Fibroblast of lung (primary cell): ENCODE data around the gene MAP2K6. TPM values are rescaled to one million over a fixed set of nuclear protein-coding genes. Genes with fewer than 3 reads are reported as not detected.

Experiments used
- DNase-seq, 2 donors: peaks; one replicate each; pipeline versions ENCODE4 v3.0.0 to v3.0.0-alpha.2; 2010; ENCODE audit warnings: low read depth in 2 of 2
- H2AFZ ChIP-seq: 2 replicates; pipeline ENCODE4 v1.5.1; 2012; ENCODE audit warnings: low read length, control low read depth, inconsistent platforms
- H3K27ac ChIP-seq: 2 replicates; pipeline ENCODE4 v1.5.1; 2011; ENCODE audit warnings: low read length, control low read depth; ENCODE audit not compliant: insufficient read depth
- H3K27me3 ChIP-seq: 2 replicates; pipeline ENCODE4 v1.5.1; 2011; ENCODE audit warnings: mild to moderate bottlenecking, low read length; ENCODE audit not compliant: control insufficient read depth, insufficient read depth
- H3K36me3 ChIP-seq: 2 replicates; pipeline ENCODE4 v1.5.1; 2011; ENCODE audit warnings: low read length; ENCODE audit not compliant: control insufficient read depth, insufficient read depth
- H3K4me1 ChIP-seq: 2 replicates; pipeline ENCODE4 v1.5.1; 2011; ENCODE audit warnings: low read length; ENCODE audit not compliant: control insufficient read depth, insufficient read depth; ENCODE audit errors: extremely low read depth
- H3K4me2 ChIP-seq: 2 replicates; pipeline ENCODE4 v1.5.1; 2011; ENCODE audit warnings: low read length, control low read depth; ENCODE audit not compliant: insufficient read depth; ENCODE audit errors: extremely low read depth
- H3K4me3 ChIP-seq, 4 experiments: fragments of 200-600 bp in 1 of 4; sonication (generic) in 1 of 4; replicated peaks in 1 of 4; 2 replicates each; pipeline ENCODE4 v1.5.1; 2011 to 2016; ENCODE audit warnings: low read length in 4 of 4, low read depth in 3 of 4, mild to moderate bottlenecking in 3 of 4, control low read depth in 2 of 4, inconsistent platforms in 1 of 4, mixed read lengths in 1 of 4; ENCODE audit not compliant: insufficient read depth in 1 of 4; ENCODE audit errors: control extremely low read depth in 1 of 4
- H3K79me2 ChIP-seq: 2 replicates; pipeline ENCODE4 v1.5.1; 2012; ENCODE audit warnings: mild to moderate bottlenecking, low read length, inconsistent platforms; ENCODE audit not compliant: control insufficient read depth, insufficient read depth
- H3K9ac ChIP-seq: 2 replicates; pipeline ENCODE4 v1.5.1; 2011; ENCODE audit warnings: mild to moderate bottlenecking, low read length, control low read depth; ENCODE audit not compliant: insufficient read depth
- H3K9me3 ChIP-seq: 2 replicates; pipeline ENCODE4 v1.5.1; 2012; ENCODE audit warnings: low read depth, low read length; ENCODE audit not compliant: control insufficient read depth, insufficient read depth
- H4K20me1 ChIP-seq: 2 replicates; pipeline ENCODE4 v1.5.1; 2011; ENCODE audit warnings: low read length; ENCODE audit not compliant: control insufficient read depth, insufficient read depth; ENCODE audit errors: extremely low read depth
- EZH2 ChIP-seq: IDR thresholded peaks from 2 replicates; pipeline ENCODE4 v1.5.1; 2012; ENCODE audit warnings: low read length, control low read depth, mild to moderate bottlenecking; ENCODE audit errors: missing control alignments
- polyA plus RNA-seq, 2 donors: library from polyadenylated mRNA; depleted of rRNA in 1 of 2; stranded (reverse) in 1 of 2; unstranded in 1 of 2; fragments of >200 nt; gene quantifications; 2 replicates each; pipeline ENCODE4 v1.2.1, GENCODE V29; 2011 to 2012; ENCODE audit warnings: missing spikeins in 1 of 2
- total RNA-seq: library from RNA; depleted of rRNA; stranded (reverse); fragments of >200 nt; gene quantifications from 2 replicates; pipeline ENCODE4 v1.2.1, GENCODE V29; 2014
- TF ChIP-seq, protein P1 (sequence below), 2 donors: IDR thresholded peaks in 1 of 2; conservative IDR thresholded peaks in 1 of 2; 1 replicate in 1 of 2; 2 replicates in 1 of 2; pipeline ENCODE4 v1.5.1; 2011 to 2012; ENCODE audit warnings: low read length in 2 of 2, control low read depth in 1 of 2, inconsistent platforms in 1 of 2, low read depth in 1 of 2, mild to moderate bottlenecking in 1 of 2

Gene MAP2K6
- total and polyA plus RNA-seq, 2 donors (not counting 1 experiment from before 2014, with no cell fraction given) = 2.7 to 39.5 TPM

DNA sequence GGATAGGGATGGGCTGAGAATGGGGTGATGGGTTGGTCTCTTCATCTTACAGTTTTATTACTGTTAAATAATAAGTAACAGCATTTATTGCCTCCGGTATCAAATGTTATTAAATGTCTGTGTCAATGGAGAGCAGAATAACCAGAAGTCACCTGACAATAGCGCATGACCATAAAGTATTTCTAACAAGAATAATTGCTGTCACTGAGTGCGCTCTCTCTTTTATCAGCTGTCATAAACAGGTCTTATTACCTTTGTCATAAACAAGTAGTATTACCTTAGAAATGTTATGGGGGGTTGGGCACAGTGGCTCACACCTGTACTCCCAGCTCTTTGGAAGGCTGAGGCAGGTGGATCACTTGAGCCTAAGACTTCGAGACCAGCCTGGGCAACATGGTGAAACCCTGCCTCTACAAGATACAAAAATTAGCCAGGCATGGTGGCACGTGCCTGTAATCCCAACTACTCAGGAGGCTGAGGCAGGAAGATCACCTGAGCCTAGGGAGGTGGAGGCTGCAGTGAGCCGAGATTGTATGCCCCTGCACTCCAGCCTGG lies 120.6 kb downstream of the MAP2K6 start:
- Histone ChIP-seq H3K9me3 (no peaks in the 10 kb centered on the region), H3K79me2 (no peaks in the 10 kb centered on the region), H3K36me3 (no peaks in the 10 kb centered on the region), H3K4me2 (no peak overlapping the region), H3K27me3 (no peaks in the 10 kb centered on the region), H3K4me1 (no peaks in the 10 kb centered on the region), H2AFZ (no peak overlapping the region), H3K9ac (no peak overlapping the region), H4K20me1 (no peaks in the 10 kb centered on the region), H3K4me3 (no peak overlapping the region), H3K27ac (no peak overlapping the region)
- no peak for DNase-seq
- TF ChIP-seq EZH2 = no peak

DNA sequence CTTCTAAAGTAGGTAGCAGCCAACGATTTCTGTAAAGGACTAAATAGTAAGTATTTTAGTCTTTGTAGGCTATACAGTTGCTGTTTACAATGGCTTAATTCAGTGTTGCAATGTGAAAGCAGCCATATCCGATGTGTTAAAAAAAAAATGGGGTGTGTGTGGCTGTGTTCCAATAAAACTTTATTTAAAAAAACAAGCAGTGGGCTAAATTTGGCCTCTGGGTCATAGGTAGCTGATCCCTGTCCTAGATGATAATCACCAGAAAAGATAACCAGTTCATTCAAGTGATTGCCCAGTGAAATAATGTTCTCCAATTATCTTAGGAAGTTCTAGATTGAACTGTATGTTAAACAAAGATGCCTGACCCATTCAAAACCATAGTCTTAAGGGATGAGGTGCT lies 124.3 kb downstream of the MAP2K6 start:
- no peak for TF ChIP-seq EZH2
- TF ChIP-seq, protein P1, sequence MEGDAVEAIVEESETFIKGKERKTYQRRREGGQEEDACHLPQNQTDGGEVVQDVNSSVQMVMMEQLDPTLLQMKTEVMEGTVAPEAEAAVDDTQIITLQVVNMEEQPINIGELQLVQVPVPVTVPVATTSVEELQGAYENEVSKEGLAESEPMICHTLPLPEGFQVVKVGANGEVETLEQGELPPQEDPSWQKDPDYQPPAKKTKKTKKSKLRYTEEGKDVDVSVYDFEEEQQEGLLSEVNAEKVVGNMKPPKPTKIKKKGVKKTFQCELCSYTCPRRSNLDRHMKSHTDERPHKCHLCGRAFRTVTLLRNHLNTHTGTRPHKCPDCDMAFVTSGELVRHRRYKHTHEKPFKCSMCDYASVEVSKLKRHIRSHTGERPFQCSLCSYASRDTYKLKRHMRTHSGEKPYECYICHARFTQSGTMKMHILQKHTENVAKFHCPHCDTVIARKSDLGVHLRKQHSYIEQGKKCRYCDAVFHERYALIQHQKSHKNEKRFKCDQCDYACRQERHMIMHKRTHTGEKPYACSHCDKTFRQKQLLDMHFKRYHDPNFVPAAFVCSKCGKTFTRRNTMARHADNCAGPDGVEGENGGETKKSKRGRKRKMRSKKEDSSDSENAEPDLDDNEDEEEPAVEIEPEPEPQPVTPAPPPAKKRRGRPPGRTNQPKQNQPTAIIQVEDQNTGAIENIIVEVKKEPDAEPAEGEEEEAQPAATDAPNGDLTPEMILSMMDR (conservative IDR thresholded peaks at IDR 0.05 in 1 of 2, IDR thresholded peaks at IDR 0.05 in 1 of 2; ENCODE audit: low read depth in 1 of 2, low read length in 2 of 2) = no peak
- H3K36me3 ChIP-seq = no peaks in the 10 kb centered on the region
- H3K27ac ChIP-seq = no peak overlapping the region
- H3K4me2 ChIP-seq = no peak overlapping the region
- no peaks in the 10 kb centered on the region for H3K4me1 ChIP-seq
- no peak overlapping the region for H2AFZ ChIP-seq
- H3K9me3 ChIP-seq = no peaks in the 10 kb centered on the region
- H3K9ac ChIP-seq = no peak overlapping the region
- no peaks in the 10 kb centered on the region for H3K27me3 ChIP-seq
- no peak for DNase-seq
- H3K4me3 ChIP-seq = no peak overlapping the region
- no peaks in the 10 kb centered on the region for H4K20me1 ChIP-seq
- no peaks in the 10 kb centered on the region for H3K79me2 ChIP-seq

DNA sequence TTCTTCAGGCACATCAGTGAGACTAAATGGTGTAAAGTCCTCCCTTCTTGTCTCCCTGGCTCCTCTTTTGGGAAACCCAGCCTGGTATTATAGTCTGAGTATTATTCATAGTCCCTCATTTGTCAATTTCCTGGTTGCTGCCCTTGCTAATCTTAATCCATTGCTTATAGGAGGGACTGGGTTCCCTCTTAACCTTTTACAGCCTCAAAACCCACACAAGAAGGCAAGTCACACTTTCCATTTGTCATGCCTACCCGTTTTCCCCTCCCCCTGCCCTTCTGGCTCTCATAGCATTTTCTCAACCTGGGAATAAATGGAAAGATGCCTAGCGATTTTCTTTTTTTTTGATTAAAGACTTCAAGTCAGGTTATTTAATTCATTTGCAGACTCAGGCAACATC lies 124.8 kb downstream of the MAP2K6 start:
- no peaks in the 10 kb centered on the region for H3K27me3 ChIP-seq
- H3K4me1 ChIP-seq = no peaks in the 10 kb centered on the region
- no peak overlapping the region for H3K9ac ChIP-seq
- no peak overlapping the region for H2AFZ ChIP-seq
- H3K4me2 ChIP-seq = no peak overlapping the region
- peak overlapping the region in 1 of 4 experiments; percentile 2 for H3K4me3 ChIP-seq
- no peaks in the 10 kb centered on the region for H3K9me3 ChIP-seq
- no peaks in the 10 kb centered on the region for H4K20me1 ChIP-seq
- H3K79me2 ChIP-seq = no peaks in the 10 kb centered on the region
- no peaks in the 10 kb centered on the region for H3K36me3 ChIP-seq
- no peak overlapping the region for H3K27ac ChIP-seq
- TF ChIP-seq EZH2 = no peak
- TF ChIP-seq, protein P1 (conservative IDR thresholded peaks at IDR 0.05 in 1 of 2, IDR thresholded peaks at IDR 0.05 in 1 of 2; ENCODE audit: low read depth in 1 of 2, low read length in 2 of 2) = no peak
- DNase-seq = no peak
